CD14-positive monocyte (primary cell): Measurements from ENCODE around the gene CASR. TPM values are rescaled to one million over a fixed set of nuclear protein-coding genes. Genes with fewer than 3 reads are reported as not detected.
A peak's percentile ranks its signal among the peaks of the same experiment; 100 is the strongest.

Experiments used
- DNase-seq, 3 donors: peaks; one replicate each; pipeline ENCODE4 v3.0.0-alpha.2; 2011 to 2022
- H2AFZ ChIP-seq: 2 replicates; pipeline ENCODE4 v1.6.0; 2012; ENCODE audit warnings: mild to moderate bottlenecking, low read depth, low read length, inconsistent platforms; ENCODE audit not compliant: insufficient read depth, poor library complexity, severe bottlenecking
- H3K27ac ChIP-seq, 2 donors: 1 replicate in 1 of 2; 2 replicates in 1 of 2; pipeline ENCODE4 v1.5.1; 2012 to 2013; ENCODE audit warnings: low read length in 2 of 2, control low read depth in 1 of 2, inconsistent platforms in 1 of 2, low read depth in 1 of 2, mild to moderate bottlenecking in 1 of 2
- H3K27me3 ChIP-seq, 2 donors: one replicate each; pipeline versions ENCODE4 v1.6.0 to v1.6.1; 2011 to 2013; ENCODE audit warnings: low read length in 2 of 2; ENCODE audit not compliant: control insufficient read depth in 2 of 2, insufficient read depth in 2 of 2
- H3K36me3 ChIP-seq, 2 donors: replicated peaks in 1 of 2; 1 replicate in 1 of 2; 2 replicates in 1 of 2; pipeline versions ENCODE4 v1.5.1 to v1.6.1; 2012 to 2013; ENCODE audit warnings: low read length in 2 of 2, control low read depth in 1 of 2, inconsistent platforms in 1 of 2, mild to moderate bottlenecking in 1 of 2; ENCODE audit not compliant: insufficient read depth in 2 of 2, control insufficient read depth in 1 of 2
- H3K4me1 ChIP-seq, 2 donors: 1 replicate in 1 of 2; 2 replicates in 1 of 2; pipeline versions ENCODE4 v1.5.1 to v1.6.1; 2012 to 2013; ENCODE audit warnings: low read length in 2 of 2, control low read depth in 1 of 2, inconsistent platforms in 1 of 2, mild to moderate bottlenecking in 1 of 2, moderate library complexity in 1 of 2; ENCODE audit not compliant: insufficient read depth in 2 of 2, control insufficient read depth in 1 of 2
- H3K4me2 ChIP-seq: replicated peaks from 2 replicates; pipeline ENCODE3; 2012; ENCODE audit warnings: low read length, moderate library complexity, mild to moderate bottlenecking; ENCODE audit not compliant: poor library complexity, severe bottlenecking; ENCODE audit errors: extremely low read depth
- H3K4me3 ChIP-seq, 3 experiments: fragments of 200-600 bp in 1 of 3; sonication (generic) in 1 of 3; replicated peaks in 1 of 3; 1 replicate in 2 of 3; 2 replicates in 1 of 3; pipeline ENCODE4 v1.5.1; 2011 to 2013; ENCODE audit warnings: low read length in 3 of 3, mild to moderate bottlenecking in 3 of 3, control low read depth in 2 of 3, low read depth in 2 of 3, inconsistent platforms in 1 of 3, moderate library complexity in 1 of 3
- H3K79me2 ChIP-seq: 2 replicates; pipeline ENCODE4 v1.6.0; 2012; ENCODE audit warnings: mild to moderate bottlenecking, control low read depth, inconsistent platforms, low read length, moderate library complexity; ENCODE audit not compliant: insufficient read depth
- H3K9ac ChIP-seq: 2 replicates; pipeline ENCODE4 v1.6.0; 2017; ENCODE audit warnings: low read length, mild to moderate bottlenecking; ENCODE audit not compliant: insufficient read depth, poor library complexity, severe bottlenecking
- H3K9me3 ChIP-seq, 2 donors: replicated peaks in 1 of 2; 1 replicate in 1 of 2; 2 replicates in 1 of 2; pipeline versions ENCODE4 v1.5.1 to v1.6.1; 2012 to 2013; ENCODE audit warnings: low read length in 2 of 2, control low read depth in 1 of 2; ENCODE audit not compliant: control insufficient read depth in 1 of 2, insufficient read depth in 1 of 2
- H4K20me1 ChIP-seq: 2 replicates; pipeline ENCODE4 v1.6.0; 2012; ENCODE audit warnings: mild to moderate bottlenecking, low read length, control low read depth, moderate library complexity; ENCODE audit not compliant: insufficient read depth
- H3K27ac Mint-ChIP-seq, 7 donors: one replicate each; pipeline ENCODE4 v1.8.0; 2020; ENCODE audit warnings: mild to moderate bottlenecking in 7 of 7, mixed read lengths in 7 of 7, moderate library complexity in 6 of 7, inconsistent platforms in 2 of 7
- H3K27me3 Mint-ChIP-seq, 3 donors: one replicate each; pipeline ENCODE4 v1.8.0; 2021 to 2022; ENCODE audit warnings: low read depth in 3 of 3, mild to moderate bottlenecking in 3 of 3, mixed read lengths in 3 of 3, moderate library complexity in 3 of 3, inconsistent platforms in 1 of 3
- H3K36me3 Mint-ChIP-seq, 2 donors: one replicate each; pipeline ENCODE4 v1.8.0; 2020; ENCODE audit warnings: mixed read lengths in 2 of 2, inconsistent platforms in 1 of 2, mild to moderate bottlenecking in 1 of 2
- H3K4me1 Mint-ChIP-seq: one replicate; pipeline ENCODE4 v1.8.0; 2020; ENCODE audit warnings: mild to moderate bottlenecking, mixed read lengths
- H3K4me3 Mint-ChIP-seq, 2 donors: one replicate each; pipeline ENCODE4 v1.8.0; 2020; ENCODE audit warnings: mild to moderate bottlenecking in 2 of 2, mixed read lengths in 2 of 2, moderate library complexity in 1 of 2
- H3K9me3 Mint-ChIP-seq, 7 donors: one replicate each; pipeline ENCODE4 v1.8.0; 2020 to 2022; ENCODE audit warnings: mixed read lengths in 7 of 7, mild to moderate bottlenecking in 6 of 7, moderate library complexity in 6 of 7, inconsistent platforms in 2 of 7
- WGBS: methylation state at CpG from one replicate; pipeline ENCODE4 v1.1.5; 2013; ENCODE audit warnings: missing lambda C conversion rate; ENCODE audit not compliant: insufficient coverage; 5-methylcytosine and 5-hydroxymethylcytosine counted together
- intact Hi-C, 2 donors: fragments of 100-400 bp; cut with micrococcal nuclease; formaldehyde crosslinking; loops; one replicate each; pipeline versions ENCODE4 v1.15.0 to v1.15.1; 2023
- polyA plus RNA-seq, 3 donors: library from polyadenylated mRNA; depleted of rRNA in 1 of 3; unstranded in 2 of 3; stranded (reverse) in 1 of 3; fragments of 300-500 nt in 2 of 3; fragments of >200 nt in 1 of 3; fragmentation: Illumina TruSeq in 2 of 3; gene quantifications; 1 replicate in 2 of 3; 2 replicates in 1 of 3; pipeline ENCODE4 v1.2.3, GENCODE V29; 2012 to 2021
- TF ChIP-seq, protein P1 (sequence below): fragments of 200-600 bp; IDR thresholded peaks from one replicate; pipeline ENCODE4 v1.8.0; 2022; ENCODE audit warnings: antibody characterized with exemption, mild to moderate bottlenecking

Gene CASR
- polyA plus RNA-seq, 3 donors = 0.01 TPM; not detected in 2

DNA sequence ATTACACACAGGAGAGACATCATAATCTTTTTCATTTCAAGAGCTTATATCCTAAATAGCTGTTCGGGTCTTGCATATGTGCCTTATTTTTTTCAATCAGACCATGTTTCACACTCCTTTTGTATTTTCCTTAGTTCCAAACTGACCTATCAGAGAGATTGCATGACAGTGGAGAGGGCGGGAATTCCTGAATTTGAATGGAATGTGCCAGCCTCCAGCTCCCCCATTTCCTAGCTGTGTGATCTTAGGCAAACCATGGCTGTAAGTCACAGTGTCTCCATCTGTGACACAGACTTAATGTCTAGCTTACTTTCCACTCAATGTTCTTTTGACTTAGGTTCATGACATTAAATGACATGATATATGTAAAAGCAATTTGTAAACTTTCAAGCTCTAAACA, 79.6 kb downstream of the CASR start:
- intact Hi-C loops = no loop called here
- H3K9me3 Mint-ChIP-seq = no peaks in the 10 kb centered on the region
- Histone ChIP-seq H2AFZ (no peak overlapping the region), H3K27ac (peak overlapping the region in 1 of 2 donors; percentile 50), H3K4me1 (peaks cover 28 to 48% of the 10 kb centered on the region in 2 donors), H3K36me3 (no peaks in the 10 kb centered on the region), H3K9ac (no peak overlapping the region), H3K4me3 (no peak overlapping the region), H3K9me3 (no peaks in the 10 kb centered on the region), H4K20me1 (no peaks in the 10 kb centered on the region), H3K79me2 (no peaks in the 10 kb centered on the region), H3K27me3 (no peaks in the 10 kb centered on the region), H3K4me2 (no peak overlapping the region)
- no CpG with 5 or more reads among the region's 2 CpGs for WGBS
- H3K36me3 Mint-ChIP-seq = no peaks in the 10 kb centered on the region
- TF ChIP-seq, protein P1, sequence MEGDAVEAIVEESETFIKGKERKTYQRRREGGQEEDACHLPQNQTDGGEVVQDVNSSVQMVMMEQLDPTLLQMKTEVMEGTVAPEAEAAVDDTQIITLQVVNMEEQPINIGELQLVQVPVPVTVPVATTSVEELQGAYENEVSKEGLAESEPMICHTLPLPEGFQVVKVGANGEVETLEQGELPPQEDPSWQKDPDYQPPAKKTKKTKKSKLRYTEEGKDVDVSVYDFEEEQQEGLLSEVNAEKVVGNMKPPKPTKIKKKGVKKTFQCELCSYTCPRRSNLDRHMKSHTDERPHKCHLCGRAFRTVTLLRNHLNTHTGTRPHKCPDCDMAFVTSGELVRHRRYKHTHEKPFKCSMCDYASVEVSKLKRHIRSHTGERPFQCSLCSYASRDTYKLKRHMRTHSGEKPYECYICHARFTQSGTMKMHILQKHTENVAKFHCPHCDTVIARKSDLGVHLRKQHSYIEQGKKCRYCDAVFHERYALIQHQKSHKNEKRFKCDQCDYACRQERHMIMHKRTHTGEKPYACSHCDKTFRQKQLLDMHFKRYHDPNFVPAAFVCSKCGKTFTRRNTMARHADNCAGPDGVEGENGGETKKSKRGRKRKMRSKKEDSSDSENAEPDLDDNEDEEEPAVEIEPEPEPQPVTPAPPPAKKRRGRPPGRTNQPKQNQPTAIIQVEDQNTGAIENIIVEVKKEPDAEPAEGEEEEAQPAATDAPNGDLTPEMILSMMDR = no peak
- no peak for DNase-seq
- H3K4me1 Mint-ChIP-seq = peaks cover 37% of the 10 kb centered on the region
- H3K27me3 Mint-ChIP-seq = peaks cover 0 to 2% (median 2%) of the 10 kb centered on the region in 3 donors
- peak overlapping the region in 1 of 7 donors; percentile 18 for H3K27ac Mint-ChIP-seq
- no peak overlapping the region for H3K4me3 Mint-ChIP-seq

DNA sequence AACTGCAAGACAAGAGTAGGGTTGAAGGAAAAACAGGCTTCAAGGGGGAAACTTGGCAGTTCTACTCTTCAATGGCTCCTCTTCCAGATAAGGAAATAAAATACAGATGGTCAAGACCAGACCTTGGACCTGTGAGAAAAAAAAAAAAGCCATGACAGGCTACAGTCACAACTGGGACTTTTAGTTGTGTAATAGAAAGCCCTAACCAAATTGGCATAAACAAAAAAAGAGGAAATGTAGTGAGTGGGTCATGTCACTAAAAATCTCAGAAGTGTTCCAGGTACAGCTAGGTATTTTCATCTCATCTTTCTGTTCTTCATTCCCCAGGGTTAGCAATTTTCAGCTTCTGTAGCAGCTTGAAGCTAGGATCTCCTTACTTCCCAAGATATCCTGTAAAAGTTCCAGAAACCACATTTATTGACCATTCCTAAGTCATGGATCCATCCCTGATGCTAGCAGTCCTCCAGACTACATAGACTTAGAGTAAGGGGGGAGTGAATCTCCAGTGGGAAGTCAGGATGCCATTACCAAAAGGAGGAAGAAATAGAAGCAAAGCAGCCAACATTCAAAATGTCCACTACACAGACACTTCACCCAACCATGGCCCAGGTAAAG, 80.6 kb downstream of the CASR start:
- Histone ChIP-seq H3K4me3 (peak overlapping the region in 1 of 3 experiments; percentile 2), H3K4me2 (no peak overlapping the region), H3K9me3 (no peaks in the 10 kb centered on the region), H3K79me2 (no peaks in the 10 kb centered on the region), H3K4me1 (peaks cover 25 to 38% of the 10 kb centered on the region in 2 donors), H3K27ac (peak overlapping the region in 1 of 2 donors; percentile 50), H2AFZ (no peak overlapping the region), H3K36me3 (no peaks in the 10 kb centered on the region), H3K9ac (no peak overlapping the region), H3K27me3 (no peaks in the 10 kb centered on the region), H4K20me1 (no peaks in the 10 kb centered on the region)
- Mint-ChIP-seq H3K27me3 (peaks cover 0 to 2% (median 0%) of the 10 kb centered on the region in 3 donors), H3K9me3 (no peaks in the 10 kb centered on the region), H3K4me1 (peaks cover 37% of the 10 kb centered on the region), H3K36me3 (no peaks in the 10 kb centered on the region), H3K27ac (peak overlapping the region; percentile 42 to 83 (median 79)), H3K4me3 (peak overlapping the region in 1 of 2 donors; percentile 26)
- intact Hi-C loops = no loop called here
- TF ChIP-seq, protein P1 = no peak
- peak; percentile 46 to 73 (median 62) for DNase-seq
